Naive thymus-derived CD8-positive, alpha-beta T cell (primary cell): ENCODE results near the gene DUSP21. TPM values are rescaled to one million over a fixed set of nuclear protein-coding genes. Genes with fewer than 3 reads are reported as not detected.
"Not testable (repeated sequence)": the region's sequence is repeated elsewhere in the genome, so short reads cannot be mapped to it uniquely, and the experiment has no call there.

Experiments
- ATAC-seq, 2 donors: fragments of 150-1000 bp; cut with Tn5 transposase in 1 of 2; sonication (Bioruptor Pico), chemical (Tn5 transposase) in 1 of 2; 1 replicate in 1 of 2; 2 replicates in 1 of 2; pipeline ENCODE4 v1.10.0; 2021; ENCODE audit warnings: mild to moderate bottlenecking in 2 of 2, moderate library complexity in 2 of 2
- POLR2A ChIA-PET: fragments of 350-600 bp; sonication (Branson Sonifier 250); formaldehyde crosslinking; loops from one replicate; lab custom pipeline; 2021; ENCODE audit warnings: antibody characterized with exemption; lab: Charles Lee
- DNase-seq, 10 donors: peaks; one replicate each; pipeline versions ENCODE4 v3.0.0 to v3.0.0-alpha.2; 2020 to 2022
- H3K27ac Mint-ChIP-seq, 10 donors: one replicate each; pipeline ENCODE4 v1.8.0; 2020 to 2022; ENCODE audit warnings: mild to moderate bottlenecking in 10 of 10, mixed read lengths in 10 of 10, moderate library complexity in 4 of 10, inconsistent platforms in 1 of 10
- H3K27me3 Mint-ChIP-seq, 5 donors: one replicate each; pipeline ENCODE4 v1.8.0; 2021 to 2022; ENCODE audit warnings: mixed read lengths in 5 of 5
- H3K36me3 Mint-ChIP-seq, 3 donors: one replicate each; pipeline ENCODE4 v1.8.0; 2020 to 2022; ENCODE audit warnings: mixed read lengths in 3 of 3, mild to moderate bottlenecking in 2 of 3, inconsistent platforms in 1 of 3
- H3K4me1 Mint-ChIP-seq, 4 donors: one replicate each; pipeline ENCODE4 v1.8.0; 2021 to 2022; ENCODE audit warnings: mixed read lengths in 4 of 4
- H3K4me3 Mint-ChIP-seq, 10 donors: one replicate each; pipeline ENCODE4 v1.8.0; 2020 to 2022; ENCODE audit warnings: mild to moderate bottlenecking in 10 of 10, mixed read lengths in 10 of 10, moderate library complexity in 6 of 10, inconsistent platforms in 1 of 10
- H3K9me3 Mint-ChIP-seq, 9 donors: one replicate each; pipeline ENCODE4 v1.8.0; 2020 to 2022; ENCODE audit warnings: mixed read lengths in 9 of 9, mild to moderate bottlenecking in 3 of 9, inconsistent platforms in 1 of 9, moderate library complexity in 1 of 9
- polyA plus RNA-seq, 3 donors: library from polyadenylated mRNA; unstranded; fragments of 300-500 nt; fragmentation: Illumina TruSeq; gene quantifications; one replicate each; pipeline ENCODE4 v1.2.3, GENCODE V29; 2021
- total RNA-seq, 8 experiments: library from RNA in 2 of 8; stranded (reverse) in 2 of 8; gene quantifications; one replicate each; pipeline ENCODE4 v1.2.3 and lab custom pipeline; 2021 to 2026

DUSP21 gene
- total RNA-seq (not detected), polyA plus RNA-seq (not detected), total RNA-seq (lab: John Stamatoyannopoulos, UW) (0 reads per million in 6 experiments)

DNA sequence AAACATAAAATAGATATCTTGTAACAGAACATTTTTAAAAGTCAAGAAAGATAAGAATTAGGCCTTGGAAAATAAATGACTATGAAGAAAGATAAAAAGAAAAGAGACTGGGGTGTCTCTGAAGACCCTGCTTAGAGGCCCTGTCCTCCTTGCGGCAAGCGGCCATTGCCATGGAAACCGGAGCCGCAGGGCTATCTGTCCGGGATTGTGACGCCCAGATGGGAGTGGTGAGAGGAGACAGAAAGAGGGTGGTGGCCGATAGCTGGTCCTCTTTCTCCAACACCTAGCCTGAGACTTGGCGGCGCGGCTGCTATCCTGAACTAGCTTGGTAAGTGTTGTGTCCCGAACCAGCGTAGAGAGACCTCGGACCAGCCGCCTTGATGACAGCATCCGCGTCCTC, at the start of gene DUSP21:
DUSP21 (plus strand) TSS at position 269 of the 400 bp plus-strand sequence; CDS start at position 381, 112 bp downstream.
- H3K4me3 Mint-ChIP-seq, result no peak within 1 kb of the TSS

GRCh38 chrX:44795945-44796450, 47.8 kb upstream of the DUSP21 start:
- H3K9me3 Mint-ChIP-seq, result no peaks in the 10 kb centered on the region
- no peaks in the 10 kb centered on the region for H3K27me3 Mint-ChIP-seq
- no peaks in the 10 kb centered on the region for H3K4me1 Mint-ChIP-seq
- POLR2A ChIA-PET, result no interaction called here
- DNase-seq (no peak), ATAC-seq (no peak)
- no peak overlapping the region for H3K27ac Mint-ChIP-seq
- no peak overlapping the region for H3K4me3 Mint-ChIP-seq
- no peaks in the 10 kb centered on the region for H3K36me3 Mint-ChIP-seq

More for the DNA sequence above, at the start of gene DUSP21:
- Mint-ChIP-seq H3K27ac (no peak within 1 kb of the TSS), H3K27me3 (no peaks in the 10 kb centered on the region), H3K9me3 (no peaks in the 10 kb centered on the region), H3K4me1 (no peaks in the 10 kb centered on the region), H3K36me3 (peaks cover 0 to 4% (median 0%) of the 10 kb centered on the region in 3 donors)
- no peak for DNase-seq
- no peak for ATAC-seq
- POLR2A ChIA-PET, result no interaction called here

DNA sequence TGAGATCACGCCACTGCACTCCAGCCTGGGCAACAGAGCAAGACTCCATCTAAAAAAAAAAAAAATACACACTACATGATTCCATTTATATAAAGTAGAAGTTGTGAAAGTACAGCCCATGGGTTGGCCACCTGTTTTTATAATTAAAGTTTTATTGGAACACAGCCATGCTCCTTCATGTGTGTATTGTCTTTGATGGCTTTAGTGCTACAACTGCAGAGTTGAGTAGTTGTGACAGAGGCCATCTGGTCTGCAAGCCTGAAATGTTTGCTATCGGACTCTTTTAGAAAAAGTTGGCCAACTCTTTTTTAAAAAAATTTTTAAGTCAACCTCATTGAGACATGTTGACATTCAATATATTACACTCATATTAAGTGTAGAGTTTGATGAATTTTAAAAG, 41.2 kb upstream of the DUSP21 start:
- no peaks in the 10 kb centered on the region for H3K9me3 Mint-ChIP-seq
- POLR2A ChIA-PET, result no interaction called here
- no peak overlapping the region for H3K27ac Mint-ChIP-seq
- no peaks in the 10 kb centered on the region for H3K27me3 Mint-ChIP-seq
- H3K36me3 Mint-ChIP-seq, result no peaks in the 10 kb centered on the region
- DNase-seq, result no peak
- no peak for ATAC-seq
- H3K4me1 Mint-ChIP-seq, result no peaks in the 10 kb centered on the region
- no peak overlapping the region for H3K4me3 Mint-ChIP-seq

- H3K27ac Mint-ChIP-seq, result no peak overlapping the region
- POLR2A ChIA-PET, result no interaction called here
- ATAC-seq, result no peak
- DNase-seq, result no peak
- H3K9me3 Mint-ChIP-seq, result peaks cover 0 to 5% (median 0%) of the 10 kb centered on the region in 9 donors
- no peaks in the 10 kb centered on the region for H3K4me1 Mint-ChIP-seq
- H3K27me3 Mint-ChIP-seq, result no peaks in the 10 kb centered on the region
- peaks cover 0 to 4% (median 0%) of the 10 kb centered on the region in 3 donors for H3K36me3 Mint-ChIP-seq
- H3K4me3 Mint-ChIP-seq, result no peak overlapping the region
Observed at GRCh38 chrX:44815681-44816080, 28.1 kb upstream of the DUSP21 start.

- H3K27ac Mint-ChIP-seq, result no peak overlapping the region
- H3K27me3 Mint-ChIP-seq, result no peaks in the 10 kb centered on the region
- no peak for ATAC-seq
- H3K36me3 Mint-ChIP-seq, result peaks cover 0 to 4% (median 0%) of the 10 kb centered on the region in 3 donors
- H3K4me3 Mint-ChIP-seq, result no peak overlapping the region
- H3K4me1 Mint-ChIP-seq, result no peaks in the 10 kb centered on the region
- POLR2A ChIA-PET, result no interaction called here
- peaks cover 0 to 5% (median 0%) of the 10 kb centered on the region in 9 donors for H3K9me3 Mint-ChIP-seq
- no peak for DNase-seq
Observed at GRCh38 chrX:44816367-44816766, 27.5 kb upstream of the DUSP21 start.

DNA sequence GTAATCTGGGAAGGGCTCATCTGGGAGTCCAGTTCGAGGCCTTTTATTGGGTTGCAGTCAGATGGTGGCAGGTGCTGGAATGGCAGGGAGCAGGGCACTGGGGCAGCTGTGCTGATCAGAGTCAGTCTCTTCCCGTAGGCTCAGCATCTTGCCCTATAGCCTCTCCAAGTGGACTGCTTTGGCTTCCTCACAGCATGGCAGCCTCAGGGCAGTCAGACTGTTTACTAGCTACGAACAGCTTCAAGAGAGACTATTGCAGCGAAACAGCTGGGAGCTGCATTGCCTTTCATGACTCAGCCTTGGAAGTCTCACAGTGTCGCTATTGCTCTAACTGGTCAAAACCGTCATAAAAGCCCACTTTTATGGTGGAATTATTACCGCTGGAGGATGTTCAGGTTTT, 26.8 kb upstream of the DUSP21 start:
- H3K27ac Mint-ChIP-seq, result no peak overlapping the region
- peaks cover 0 to 4% (median 0%) of the 10 kb centered on the region in 3 donors for H3K36me3 Mint-ChIP-seq
- no peaks in the 10 kb centered on the region for H3K4me1 Mint-ChIP-seq
- ATAC-seq (no peak), DNase-seq (no peak)
- POLR2A ChIA-PET, result no interaction called here
- no peaks in the 10 kb centered on the region for H3K27me3 Mint-ChIP-seq
- peaks cover 0 to 7% (median 0%) of the 10 kb centered on the region in 9 donors for H3K9me3 Mint-ChIP-seq
- H3K4me3 Mint-ChIP-seq, result no peak overlapping the region

DNA sequence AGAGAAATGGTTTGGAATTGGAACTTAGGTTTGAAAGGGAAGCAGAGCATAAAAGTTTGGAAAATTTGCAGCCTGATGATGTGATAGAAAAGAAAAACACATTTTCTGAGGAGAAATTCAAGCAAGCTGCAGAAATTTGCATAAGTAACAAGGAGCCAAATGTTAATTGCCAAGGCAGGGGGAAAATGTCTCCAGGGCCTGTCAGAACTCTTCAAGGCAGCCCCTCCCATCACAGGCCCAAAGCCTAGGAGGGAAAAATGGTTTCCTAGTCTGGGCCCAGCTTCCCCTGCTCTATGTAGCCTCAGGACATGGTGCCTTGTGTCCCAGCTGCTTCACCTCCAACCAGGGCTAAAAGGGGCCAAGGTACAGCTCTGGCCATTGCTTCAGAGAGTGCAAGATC, 21.2 kb upstream of the DUSP21 start:
- Mint-ChIP-seq H3K9me3 (peaks cover 0 to 5% (median 0%) of the 10 kb centered on the region in 9 donors), H3K27me3 (no peaks in the 10 kb centered on the region), H3K27ac (no peak overlapping the region), H3K36me3 (no peaks in the 10 kb centered on the region), H3K4me3 (no peak overlapping the region), H3K4me1 (no peaks in the 10 kb centered on the region)
- DNase-seq, result no peak
- no peak for ATAC-seq
- POLR2A ChIA-PET, result interaction anchor here (0.6 kb wide), 1 partner anchor 448 kb away, joined by 3 read pairs; no protein-coding TSS in a partner anchor

- H3K4me3 Mint-ChIP-seq, H3K27ac Mint-ChIP-seq, H3K4me1 Mint-ChIP-seq, H3K9me3 Mint-ChIP-seq, H3K36me3 Mint-ChIP-seq, ATAC-seq, DNase-seq, H3K27me3 Mint-ChIP-seq: not testable (repeated sequence)
- POLR2A ChIA-PET, result interaction anchor here (0.6 kb wide), 1 partner anchor 448 kb away, joined by 3 read pairs; no protein-coding TSS in a partner anchor
Observed at GRCh38 chrX:44823193-44823592, 20.6 kb upstream of the DUSP21 start.

DNA sequence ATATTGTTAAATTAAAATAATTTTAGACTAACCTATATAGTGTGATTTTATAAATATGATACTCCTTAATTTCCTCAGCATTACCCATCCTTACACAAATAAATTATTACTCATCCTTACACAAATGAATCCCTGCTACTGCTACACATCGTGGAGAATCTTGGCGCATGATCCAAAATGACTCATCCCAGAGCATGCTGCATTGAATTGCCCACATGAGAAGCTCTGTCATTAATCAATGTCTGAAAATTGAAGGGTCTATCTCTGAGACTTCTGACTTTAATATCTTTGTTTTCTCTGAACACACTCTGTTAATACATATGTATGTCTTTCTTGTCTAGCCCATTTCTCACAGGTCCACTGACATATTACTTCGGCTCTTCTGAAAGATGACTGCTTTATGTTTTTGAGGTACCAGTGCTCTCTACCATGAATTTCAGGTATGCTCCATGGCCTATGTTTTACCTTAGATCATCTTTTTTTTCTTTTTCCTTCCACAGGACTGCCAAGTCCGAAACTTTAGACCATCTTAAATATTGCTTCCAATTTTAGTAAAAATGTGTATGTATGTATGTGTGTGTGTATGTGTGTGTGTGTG, 15.7 kb upstream of the DUSP21 start:
- no peaks in the 10 kb centered on the region for H3K36me3 Mint-ChIP-seq
- POLR2A ChIA-PET, result no interaction called here
- no peak overlapping the region for H3K27ac Mint-ChIP-seq

GRCh38 chrX:44829832-44830231, 14.0 kb upstream of the DUSP21 start:
- no peaks in the 10 kb centered on the region for H3K9me3 Mint-ChIP-seq
- no peak for DNase-seq
- no peaks in the 10 kb centered on the region for H3K4me1 Mint-ChIP-seq
- H3K27ac Mint-ChIP-seq, result no peak overlapping the region
- POLR2A ChIA-PET, result no interaction called here
- no peak for ATAC-seq
- no peak overlapping the region for H3K4me3 Mint-ChIP-seq
- no peaks in the 10 kb centered on the region for H3K36me3 Mint-ChIP-seq
- no peaks in the 10 kb centered on the region for H3K27me3 Mint-ChIP-seq

More for the DNA sequence above, 15.7 kb upstream of the DUSP21 start:
- no peaks in the 10 kb centered on the region for H3K27me3 Mint-ChIP-seq
- H3K4me3 Mint-ChIP-seq, result no peak overlapping the region
- no peak for ATAC-seq
- H3K4me1 Mint-ChIP-seq, result no peaks in the 10 kb centered on the region
- DNase-seq, result no peak
- H3K9me3 Mint-ChIP-seq, result no peaks in the 10 kb centered on the region

- H3K4me1 Mint-ChIP-seq, result no peaks in the 10 kb centered on the region
- ATAC-seq, result no peak
- no peak overlapping the region for H3K4me3 Mint-ChIP-seq
- peaks cover 0 to 2% (median 0%) of the 10 kb centered on the region in 3 donors for H3K36me3 Mint-ChIP-seq
- peaks cover 0 to 3% (median 0%) of the 10 kb centered on the region in 9 donors for H3K9me3 Mint-ChIP-seq
- no peak for DNase-seq
- POLR2A ChIA-PET, result no interaction called here
- H3K27ac Mint-ChIP-seq, result no peak overlapping the region
- H3K27me3 Mint-ChIP-seq, result no peaks in the 10 kb centered on the region
Observed at GRCh38 chrX:44842550-44843317, 1.1 kb upstream of the DUSP21 start.

DNA sequence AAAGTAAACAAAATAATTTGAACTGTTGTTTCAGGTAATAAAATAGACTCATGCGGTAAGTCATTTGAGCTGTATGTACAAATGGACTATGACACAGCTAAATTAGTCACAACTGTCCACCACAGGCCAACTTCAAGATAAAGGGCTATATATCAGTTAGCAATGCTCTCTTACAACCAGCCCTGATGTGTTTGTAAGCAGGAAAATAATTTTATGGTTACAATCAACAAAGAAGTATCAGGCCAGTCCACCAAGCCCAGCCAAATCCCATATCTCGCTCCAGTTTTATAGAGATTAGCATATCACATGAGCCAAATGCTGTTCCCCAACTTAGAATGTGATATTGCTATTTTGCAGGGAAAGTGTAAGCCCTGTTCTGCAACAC, 511 bp upstream of the DUSP21 start:
- ATAC-seq (no peak), DNase-seq (no peak)
- H3K27me3 Mint-ChIP-seq, result no peaks in the 10 kb centered on the region
- peaks cover 0 to 4% (median 0%) of the 10 kb centered on the region in 3 donors for H3K36me3 Mint-ChIP-seq
- H3K27ac Mint-ChIP-seq, result no peak overlapping the region
- H3K4me1 Mint-ChIP-seq, result no peaks in the 10 kb centered on the region
- H3K9me3 Mint-ChIP-seq, result peaks cover 0 to 1% (median 0%) of the 10 kb centered on the region in 9 donors
- H3K4me3 Mint-ChIP-seq, result no peak overlapping the region
- POLR2A ChIA-PET, result no interaction called here

DNA sequence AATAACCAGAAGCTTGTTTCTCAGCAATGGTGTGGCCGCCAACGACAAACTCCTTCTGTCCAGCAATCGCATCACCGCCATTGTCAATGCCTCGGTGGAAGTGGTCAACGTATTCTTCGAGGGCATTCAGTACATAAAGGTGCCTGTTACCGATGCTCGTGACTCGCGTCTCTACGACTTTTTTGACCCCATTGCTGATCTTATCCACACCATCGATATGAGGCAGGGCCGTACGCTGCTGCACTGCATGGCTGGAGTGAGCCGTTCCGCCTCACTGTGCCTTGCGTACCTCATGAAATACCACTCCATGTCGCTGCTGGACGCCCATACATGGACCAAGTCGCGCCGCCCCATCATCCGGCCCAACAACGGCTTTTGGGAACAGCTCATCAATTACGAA, 383 bp downstream of the DUSP21 start:
- POLR2A ChIA-PET, result no interaction called here
- ATAC-seq (no peak), DNase-seq (no peak)
- Mint-ChIP-seq H3K4me1 (no peaks in the 10 kb centered on the region), H3K27ac (no peak overlapping the region), H3K27me3 (no peaks in the 10 kb centered on the region), H3K9me3 (no peaks in the 10 kb centered on the region), H3K4me3 (no peak overlapping the region), H3K36me3 (peaks cover 0 to 4% (median 0%) of the 10 kb centered on the region in 3 donors)
